Common myeloid progenitor, CD34-positive (primary cell): ENCODE results near the gene CHRNA3.

Experiments used
- CTCF ChIA-PET: fragments of 350-600 bp; sonication (Branson Sonifier 250); formaldehyde crosslinking; loops from one replicate; lab custom pipeline; 2021; ENCODE audit warnings: antibody characterized with exemption; lab: Charles Lee
- POLR2A ChIA-PET: fragments of 350-600 bp; sonication (Branson Sonifier 250); formaldehyde crosslinking; loops from one replicate; lab custom pipeline; 2021; ENCODE audit warnings: antibody characterized with exemption; lab: Charles Lee
- DNase-seq, 3 donors: peaks; one replicate each; pipeline versions ENCODE4 v3.0.0 to v3.0.0-alpha.2; 2013
- H3K27ac ChIP-seq, 2 experiments: 1 replicate in 1 of 2; 2 replicates in 1 of 2; pipeline ENCODE4 v1.7.0; 2013; ENCODE audit warnings: inconsistent platforms in 2 of 2, low read length in 2 of 2, mild to moderate bottlenecking in 2 of 2, low read depth in 1 of 2, moderate library complexity in 1 of 2; ENCODE audit not compliant: severe bottlenecking in 2 of 2, insufficient read depth in 1 of 2, poor library complexity in 1 of 2
- H3K27me3 ChIP-seq, 5 experiments: replicated peaks in 2 of 5; 1 replicate in 3 of 5; 2 replicates in 2 of 5; pipeline versions ENCODE4 v1.6.1 to v1.7.0; 2013; ENCODE audit warnings: low read length in 4 of 5, mild to moderate bottlenecking in 2 of 5, moderate library complexity in 2 of 5, inconsistent platforms in 1 of 5; ENCODE audit not compliant: insufficient read depth in 5 of 5, control insufficient read depth in 4 of 5
- H3K36me3 ChIP-seq, 4 experiments: 1 replicate in 2 of 4; 2 replicates in 2 of 4; pipeline versions ENCODE4 v1.6.1 to v1.7.0; 2013; ENCODE audit warnings: low read length in 3 of 4, control low read depth in 1 of 4, mild to moderate bottlenecking in 1 of 4; ENCODE audit not compliant: control insufficient read depth in 4 of 4, insufficient read depth in 4 of 4
- H3K4me1 ChIP-seq, 4 experiments: 1 replicate in 3 of 4; 2 replicates in 1 of 4; pipeline versions ENCODE4 v1.6.1 to v1.7.1; 2013; ENCODE audit warnings: low read length in 3 of 4, mild to moderate bottlenecking in 3 of 4, control low read depth in 1 of 4, inconsistent platforms in 1 of 4, moderate library complexity in 1 of 4; ENCODE audit not compliant: control insufficient read depth in 4 of 4, insufficient read depth in 4 of 4; ENCODE audit errors: control extremely low read depth in 1 of 4
- H3K4me3 ChIP-seq, 7 experiments: 1 replicate in 4 of 7; 2 replicates in 3 of 7; pipeline versions ENCODE4 v1.5.1 to v1.7.0; 2013; ENCODE audit warnings: mild to moderate bottlenecking in 7 of 7, low read length in 6 of 7, moderate library complexity in 6 of 7, inconsistent platforms in 2 of 7, low read depth in 2 of 7, control low read depth in 1 of 7; ENCODE audit not compliant: insufficient read depth in 4 of 7, control insufficient read depth in 1 of 7; ENCODE audit errors: extremely low read depth in 1 of 7
- H3K9me3 ChIP-seq, 5 experiments: 1 replicate in 4 of 5; 2 replicates in 1 of 5; pipeline versions ENCODE4 v1.6.1 to v1.7.1; 2013; ENCODE audit warnings: low read length in 4 of 5, mild to moderate bottlenecking in 2 of 5, inconsistent platforms in 1 of 5, low read depth in 1 of 5, moderate library complexity in 1 of 5; ENCODE audit not compliant: control insufficient read depth in 4 of 5, insufficient read depth in 2 of 5; ENCODE audit errors: control extremely low read depth in 1 of 5
- WGBS: methylation state at CpG from one replicate; pipeline ENCODE4 v1.1.5; 2013; ENCODE audit not compliant: insufficient coverage; 5-methylcytosine and 5-hydroxymethylcytosine counted together

CHRNA3 gene

GRCh38 chr15:78618490-78618934 is 2.3 kb downstream of the CHRNA3 start:
- DNase-seq, result peak; percentile 80 to 90 (median 84)
- no peak overlapping the region for H3K4me3 ChIP-seq
- H3K9me3 ChIP-seq, result no peaks in the 10 kb centered on the region
- whole genome bisulfite sequencing, result 29% methylated on average over 8 of the region's 8 CpGs
- H3K27me3 ChIP-seq, result peaks cover 5 to 41% (median 18%) of the 10 kb centered on the region in 5 experiments
- ChIA-PET CTCF (interaction anchor here (1.1 to 4.9 kb wide), 6 partner anchors 11 to 92 kb away, joined by 3 to 27 read pairs (median 7); no protein-coding TSS in a partner anchor), POLR2A (no interaction called here)
- H3K27ac ChIP-seq, result no peak overlapping the region
- H3K36me3 ChIP-seq, result no peaks in the 10 kb centered on the region
- peaks cover 0 to 17% (median 14%) of the 10 kb centered on the region in 4 experiments for H3K4me1 ChIP-seq

- ChIA-PET CTCF (interaction anchor here (1.5 to 3.1 kb wide), 4 partner anchors 11 to 21 kb away, joined by 3 to 13 read pairs (median 7); no protein-coding TSS in a partner anchor), POLR2A (no interaction called here)
- WGBS, result 96% methylated on average over 8 of the region's 8 CpGs
- Histone ChIP-seq H3K4me1 (peaks cover 0 to 17% (median 14%) of the 10 kb centered on the region in 4 experiments), H3K9me3 (no peaks in the 10 kb centered on the region), H3K27ac (no peak overlapping the region), H3K27me3 (peaks cover 5 to 41% (median 18%) of the 10 kb centered on the region in 5 experiments), H3K4me3 (no peak overlapping the region), H3K36me3 (no peaks in the 10 kb centered on the region)
- no peak for DNase-seq
Observed at GRCh38 chr15:78618064-78618463, 2.7 kb downstream of the CHRNA3 start.

- H3K36me3 ChIP-seq, result no peaks in the 10 kb centered on the region
- H3K27ac ChIP-seq, result no peak overlapping the region
- peaks cover 5 to 41% (median 18%) of the 10 kb centered on the region in 5 experiments for H3K27me3 ChIP-seq
- DNase-seq, result no peak
- POLR2A ChIA-PET, result no interaction called here
- H3K4me1 ChIP-seq, result peaks cover 0 to 17% (median 14%) of the 10 kb centered on the region in 4 experiments
- H3K9me3 ChIP-seq, result no peaks in the 10 kb centered on the region
- CTCF ChIA-PET, result interaction anchor here (1.7 to 3.1 kb wide), 2 partner anchors 12 to 21 kb away, joined by 3 to 13 read pairs; no protein-coding TSS in a partner anchor
- no peak overlapping the region for H3K4me3 ChIP-seq
- 100% methylated on average over 5 of the region's 5 CpGs for WGBS
Observed at GRCh38 chr15:78617516-78617915, 3.3 kb downstream of the CHRNA3 start.

GRCh38 chr15:78617076-78617475 is 3.7 kb downstream of the CHRNA3 start:
- ChIA-PET POLR2A (no interaction called here), CTCF (interaction anchor here (1.4 to 1.5 kb wide), 2 partner anchors 47 to 92 kb away, joined by 3 to 4 read pairs; no protein-coding TSS in a partner anchor)
- Histone ChIP-seq H3K4me3 (no peak overlapping the region), H3K36me3 (no peaks in the 10 kb centered on the region), H3K27me3 (peaks cover 2 to 36% (median 18%) of the 10 kb centered on the region in 5 experiments), H3K27ac (no peak overlapping the region), H3K4me1 (peaks cover 0 to 17% (median 14%) of the 10 kb centered on the region in 4 experiments), H3K9me3 (no peaks in the 10 kb centered on the region)
- 87% methylated on average over 3 of the region's 7 CpGs for WGBS
- no peak for DNase-seq

- H3K36me3 ChIP-seq, result no peaks in the 10 kb centered on the region
- H3K4me3 ChIP-seq, result no peak overlapping the region
- 96% methylated on average over 2 of the region's 2 CpGs for WGBS
- H3K9me3 ChIP-seq, result no peaks in the 10 kb centered on the region
- H3K27me3 ChIP-seq, result peaks cover 0 to 30% (median 12%) of the 10 kb centered on the region in 5 experiments
- peaks cover 0 to 17% (median 14%) of the 10 kb centered on the region in 4 experiments for H3K4me1 ChIP-seq
- H3K27ac ChIP-seq, result no peak overlapping the region
- ChIA-PET CTCF (interaction anchor here (1.0 to 2.7 kb wide), 5 partner anchors 12 to 134 kb away, joined by 3 to 7 read pairs (median 4); no protein-coding TSS in a partner anchor), POLR2A (interaction anchor here (0.6 kb wide), 1 partner anchor 96 kb away, joined by 3 read pairs; no protein-coding TSS in a partner anchor)
- no peak for DNase-seq
Observed at GRCh38 chr15:78616506-78616905, 4.3 kb downstream of the CHRNA3 start.

GRCh38 chr15:78615151-78615589 is 5.6 kb downstream of the CHRNA3 start:
- CTCF ChIA-PET, result interaction anchor here (0.6 to 2.7 kb wide), 5 partner anchors 11 to 95 kb away, joined by 3 to 7 read pairs (median 3); no protein-coding TSS in a partner anchor
- H3K27ac ChIP-seq, result no peak overlapping the region
- no peak overlapping the region for H3K4me3 ChIP-seq
- no peaks in the 10 kb centered on the region for H3K36me3 ChIP-seq
- WGBS, result 100% methylated on average over 2 of the region's 3 CpGs
- no peak for DNase-seq
- no peaks in the 10 kb centered on the region for H3K9me3 ChIP-seq
- H3K4me1 ChIP-seq, result peaks cover 0 to 9% (median 5%) of the 10 kb centered on the region in 4 experiments
- H3K27me3 ChIP-seq, result peaks cover 0 to 17% (median 11%) of the 10 kb centered on the region in 5 experiments
- POLR2A ChIA-PET, result no interaction called here

- H3K27me3 ChIP-seq, result peaks cover 0 to 6% (median 1%) of the 10 kb centered on the region in 5 experiments
- H3K4me1 ChIP-seq, result no peaks in the 10 kb centered on the region
- H3K27ac ChIP-seq, result no peak overlapping the region
- H3K9me3 ChIP-seq, result no peaks in the 10 kb centered on the region
- ChIA-PET POLR2A (no interaction called here), CTCF (interaction anchor here (0.9 to 2.7 kb wide), 3 partner anchors 25 to 126 kb away, joined by 4 to 7 read pairs (median 4); no protein-coding TSS in a partner anchor)
- H3K4me3 ChIP-seq, result no peak overlapping the region
- no peak for DNase-seq
- 75% methylated on average over 3 of the region's 3 CpGs for WGBS
- no peaks in the 10 kb centered on the region for H3K36me3 ChIP-seq
Observed at GRCh38 chr15:78614021-78614420, 6.8 kb downstream of the CHRNA3 start.
